K562 (cell line): ENCODE measurements around the gene ZNF24.

ENCODE experiments used
- BRF1 ChIP-seq: IDR thresholded peaks from 3 replicates; pipeline ENCODE4 v1.6.1; 2011; ENCODE audit warnings: borderline replicate concordance, mild to moderate bottlenecking; ENCODE audit not compliant: insufficient read length; ENCODE audit errors: extremely low read depth
- SRF ChIP-seq, 2 experiments: fragments of 250-450, 450-650 bp in 1 of 2; sonication (Bioruptor Pico) in 1 of 2; sonication (generic) in 1 of 2; formaldehyde crosslinking; IDR thresholded peaks; 2 replicates each; pipeline versions ENCODE4 v1.5.0 to v1.5.1; 2020 to 2022; ENCODE audit warnings: mild to moderate bottlenecking in 1 of 2, missing genetic modification reagents in 1 of 2

GRCh38 chr18:35303610-35304009 is 40.6 kb downstream of the ZNF24 start:
- no peak for TF ChIP-seq BRF1
- no peak for TF ChIP-seq SRF (CRISPR knock-in tag; IDR thresholded peaks at IDR 0.05)
